ENCODE data around the gene ELF2.

Gene ELF2

GRCh38 chr4:139177049-139177868 is at the start of gene ELF2:
ELF2 (minus strand) TSS chr4:139177218; CDS start chr4:139137701, 39,517 bp downstream.
- peak; percentile 63 for ATAC-seq

GRCh38 chr4:139223682-139224317 is 46.8 kb upstream of the ELF2 start:
- TF ChIP-seq ZNF565 (CRISPR knock-in tag; conservative IDR thresholded peaks at IDR 0.05; ENCODE audit: low read depth), result no peak
- TF ChIP-seq ESRRG (CRISPR knock-in tag; IDR thresholded peaks at IDR 0.05), result no peak
- TF ChIP-seq PPARA (CRISPR knock-in tag; IDR thresholded peaks at IDR 0.05; ENCODE audit: borderline replicate concordance), result no peak
- TF ChIP-seq GLIS3 (CRISPR knock-in tag; IDR thresholded peaks at IDR 0.05), result no peak
- no peak for TF ChIP-seq BACH2 (CRISPR knock-in tag; IDR thresholded peaks at IDR 0.05; ENCODE audit: borderline replicate concordance)
- no peak for TF ChIP-seq RARB (CRISPR knock-in tag; IDR thresholded peaks at IDR 0.05)
- TF ChIP-seq ZC3H10 (CRISPR knock-in tag; IDR thresholded peaks at IDR 0.05), result no peak
- TF ChIP-seq ZNF70 (CRISPR knock-in tag; IDR thresholded peaks at IDR 0.05), result no peak
- no peak for TF ChIP-seq POU6F1 (CRISPR knock-in tag; IDR thresholded peaks at IDR 0.05; ENCODE audit: borderline replicate concordance, low read depth)
- no peak for TF ChIP-seq PATZ1 (CRISPR knock-in tag; IDR thresholded peaks at IDR 0.05; ENCODE audit: borderline replicate concordance)
- TF ChIP-seq CREB5 (CRISPR knock-in tag; IDR thresholded peaks at IDR 0.05; ENCODE audit: low read depth), result no peak
- no peak for TF ChIP-seq ZFP30 (CRISPR knock-in tag; IDR thresholded peaks at IDR 0.05)
- no peak for TF ChIP-seq OSR1 (CRISPR knock-in tag; IDR thresholded peaks at IDR 0.05)
- no peak for TF ChIP-seq SNAI2 (CRISPR knock-in tag; IDR thresholded peaks at IDR 0.05)
- TF ChIP-seq ARNTL (CRISPR knock-in tag; IDR thresholded peaks at IDR 0.05; ENCODE audit: borderline replicate concordance, low read depth), result no peak
- no peak for TF ChIP-seq TCF4 (CRISPR knock-in tag; IDR thresholded peaks at IDR 0.05; ENCODE audit: borderline replicate concordance)
- TF ChIP-seq TSHZ2 (CRISPR knock-in tag; IDR thresholded peaks at IDR 0.05), result no peak
- TF ChIP-seq ZNF8 (CRISPR knock-in tag; IDR thresholded peaks at IDR 0.05), result no peak
- TF ChIP-seq CSDC2 (CRISPR knock-in tag; IDR thresholded peaks at IDR 0.05), result no peak
- ATAC-seq, result no peak; the same call in 2 of the 3 replicates

More at GRCh38 chr4:139177049-139177868, at the start of gene ELF2:
- no peak for TF ChIP-seq PPARA (CRISPR knock-in tag; IDR thresholded peaks at IDR 0.05; ENCODE audit: borderline replicate concordance)

GRCh38 chr4:139222215-139222614 is 45.2 kb upstream of the ELF2 start:
- TF ChIP-seq CSDC2 (CRISPR knock-in tag; IDR thresholded peaks at IDR 0.05), result no peak
- TF ChIP-seq ESRRG (CRISPR knock-in tag; IDR thresholded peaks at IDR 0.05), result no peak
- TF ChIP-seq BACH2 (CRISPR knock-in tag; IDR thresholded peaks at IDR 0.05; ENCODE audit: borderline replicate concordance), result no peak
- TF ChIP-seq ARNTL (CRISPR knock-in tag; IDR thresholded peaks at IDR 0.05; ENCODE audit: borderline replicate concordance, low read depth), result no peak
- TF ChIP-seq OSR1 (CRISPR knock-in tag; IDR thresholded peaks at IDR 0.05), result no peak
- no peak for ATAC-seq

- TF ChIP-seq SNAI2 (CRISPR knock-in tag; IDR thresholded peaks at IDR 0.05) (no peak), CSRNP3 (CRISPR knock-in tag; IDR thresholded peaks at IDR 0.05) (no peak), ZFP3 (CRISPR knock-in tag; IDR thresholded peaks at IDR 0.05) (no peak), BACH2 (CRISPR knock-in tag; IDR thresholded peaks at IDR 0.05; ENCODE audit: borderline replicate concordance) (no peak), ZNF565 (CRISPR knock-in tag; conservative IDR thresholded peaks at IDR 0.05; ENCODE audit: low read depth) (no peak), ZC3H10 (CRISPR knock-in tag; IDR thresholded peaks at IDR 0.05) (no peak), ESRRG (CRISPR knock-in tag; IDR thresholded peaks at IDR 0.05) (no peak), GLIS3 (CRISPR knock-in tag; IDR thresholded peaks at IDR 0.05) (no peak), PATZ1 (CRISPR knock-in tag; IDR thresholded peaks at IDR 0.05; ENCODE audit: borderline replicate concordance) (no peak), ARNTL (CRISPR knock-in tag; IDR thresholded peaks at IDR 0.05; ENCODE audit: borderline replicate concordance, low read depth) (no peak), TOX (CRISPR knock-in tag; IDR thresholded peaks at IDR 0.05; ENCODE audit: borderline replicate concordance) (no peak), ZNF70 (CRISPR knock-in tag; IDR thresholded peaks at IDR 0.05) (no peak)
- no peak for ATAC-seq
Measured at GRCh38 chr4:139221687-139222086, 44.7 kb upstream of the ELF2 start.
